Upper lobe of right lung (tissue), 1 donor: ENCODE data around the gene PLEKHA6. TPM values are rescaled to one million over a fixed set of nuclear protein-coding genes. Genes with fewer than 3 reads are reported as not detected.
A peak's percentile ranks its signal among the peaks of the same experiment; 100 is the strongest.

Experiments
- ATAC-seq: fragments of 200-7000 bp; cut with Tn5 transposase; one replicate; pipeline ENCODE4 v1.9.1; 2020; ENCODE audit warnings: mild to moderate bottlenecking, moderate library complexity
- DNase-seq: peaks from one replicate; pipeline ENCODE4 v3.0.0-alpha.2; 2020
- H3K27ac ChIP-seq: fragments of 200-600 bp; one replicate; pipeline ENCODE4 v1.8.0; 2022
- H3K27me3 ChIP-seq: fragments of 200-600 bp; one replicate; pipeline ENCODE4 v1.8.0; 2022; ENCODE audit warnings: mild to moderate bottlenecking
- H3K36me3 ChIP-seq: fragments of 200-600 bp; one replicate; pipeline ENCODE4 v1.8.0; 2022
- H3K4me1 ChIP-seq: fragments of 200-600 bp; one replicate; pipeline ENCODE4 v1.8.0; 2022
- H3K4me3 ChIP-seq: fragments of 200-600 bp; one replicate; pipeline ENCODE4 v1.8.0; 2022; ENCODE audit warnings: mild to moderate bottlenecking
- H3K9me3 ChIP-seq: fragments of 200-600 bp; one replicate; pipeline ENCODE4 v1.8.0; 2022
- CTCF ChIP-seq: fragments of 200-600 bp; IDR thresholded peaks from one replicate; pipeline ENCODE4 v1.8.0; 2022; ENCODE audit warnings: antibody characterized with exemption
- intact Hi-C: fragments of 100-400 bp; cut with DNase I; formaldehyde crosslinking; loops from one replicate; pipeline ENCODE4 v1.11.0; 2022
- total RNA-seq: library from RNA; stranded (reverse); fragmentation: NEBNext Ultra II Directional; extraction: Animal tissue kit (Norgen Biotek cat#: 25700); gene quantifications from one replicate; pipeline ENCODE4 v1.2.1, GENCODE V29; 2021
- donor health status: DM: no; HTN: yes; CAD: no; lungs with severe emphysema.

The PLEKHA6 gene
- total RNA-seq, 1 donor from 2014 or later, result 7.1 TPM

- Histone ChIP-seq H3K27me3 (no peaks in the 10 kb centered on the region), H3K4me3 (no peak overlapping the region), H3K36me3 (no peaks in the 10 kb centered on the region), H3K9me3 (peaks cover 6% of the 10 kb centered on the region), H3K4me1 (no peaks in the 10 kb centered on the region), H3K27ac (no peak overlapping the region)
- no peak for DNase-seq
- intact Hi-C loops, result no loop called here
- ATAC-seq, result no peak
- TF ChIP-seq CTCF, result no peak
Observed at GRCh38 chr1:204172404-204173029, 187.2 kb downstream of the PLEKHA6 start.

GRCh38 chr1:204171751-204172178 is 188.0 kb downstream of the PLEKHA6 start:
- no peak for TF ChIP-seq CTCF
- intact Hi-C loops, result no loop called here
- Histone ChIP-seq H3K4me3 (no peak overlapping the region), H3K9me3 (peaks cover 6% of the 10 kb centered on the region), H3K4me1 (no peaks in the 10 kb centered on the region), H3K27me3 (no peaks in the 10 kb centered on the region), H3K36me3 (no peaks in the 10 kb centered on the region), H3K27ac (no peak overlapping the region)
- DNase-seq (no peak), ATAC-seq (peak; percentile 35)

GRCh38 chr1:204170494-204171155 is 189.1 kb downstream of the PLEKHA6 start:
- ATAC-seq, result no peak
- DNase-seq, result no peak
- peaks cover 6% of the 10 kb centered on the region for H3K9me3 ChIP-seq
- intact Hi-C loops, result no loop called here
- TF ChIP-seq CTCF, result no peak
- H3K4me1 ChIP-seq, result no peaks in the 10 kb centered on the region
- no peak overlapping the region for H3K4me3 ChIP-seq
- no peaks in the 10 kb centered on the region for H3K36me3 ChIP-seq
- H3K27ac ChIP-seq, result no peak overlapping the region
- no peaks in the 10 kb centered on the region for H3K27me3 ChIP-seq

GRCh38 chr1:204169858-204170257 is 189.9 kb downstream of the PLEKHA6 start:
- H3K4me3 ChIP-seq, result no peak overlapping the region
- no peak for TF ChIP-seq CTCF
- H3K27ac ChIP-seq, result no peak overlapping the region
- peaks cover 6% of the 10 kb centered on the region for H3K9me3 ChIP-seq
- H3K27me3 ChIP-seq, result no peaks in the 10 kb centered on the region
- ATAC-seq (no peak), DNase-seq (no peak)
- intact Hi-C loops, result loop anchor here (10.0 kb wide), 1 partner anchor 195 kb away; no protein-coding TSS in a partner anchor
- H3K4me1 ChIP-seq, result no peaks in the 10 kb centered on the region
- H3K36me3 ChIP-seq, result no peaks in the 10 kb centered on the region

Other genes with a start within 250 kb of the PLEKHA6 start
- 3.6 TPM for gene ETNK2, start 207.9 kb downstream of the PLEKHA6 start, total RNA-seq
- 0.81 TPM for gene REN, start 193.6 kb downstream of the PLEKHA6 start, total RNA-seq
- 2.9 TPM for gene KISS1, start 163.4 kb downstream of the PLEKHA6 start, total RNA-seq
- gene GOLT1A, start 145.9 kb downstream of the PLEKHA6 start, total RNA-seq, result 22.4 TPM
- 47.7 TPM for gene PPP1R15B, start 51.9 kb upstream of the PLEKHA6 start, total RNA-seq
- gene PIK3C2B, start 134.9 kb upstream of the PLEKHA6 start, total RNA-seq, result 47.3 TPM
- gene MDM4, start 156.5 kb upstream of the PLEKHA6 start, total RNA-seq, result 84.5 TPM